ENCODE data around the gene RABL6.

- TF ChIP-seq CTCF (conservative IDR thresholded peaks at IDR 0.05; ENCODE audit: low read length): no peak
- no peak for TF ChIP-seq EZH2phosphoT487 (IDR thresholded peaks at IDR 0.05; ENCODE audit: borderline replicate concordance, low read depth, low read length)
Measured at GRCh38 chr9:136761545-136761981, 46.2 kb upstream of the RABL6 start.
